LHCN-M2 (cell line): ENCODE results near the gene TMEM114. TPM values are rescaled to one million over a fixed set of nuclear protein-coding genes. Genes with fewer than 3 reads are reported as not detected.

ENCODE experiments used
- DNase-seq: peaks from one replicate; pipeline ENCODE4 v3.0.0-alpha.2; 2012; ENCODE audit warnings: low read depth
- total RNA-seq: library from RNA; depleted of rRNA; stranded (reverse); fragments of >200 nt; gene quantifications from 2 replicates; pipeline ENCODE4 v1.2.3, GENCODE V29; 2014; rRNA removed

TMEM114 gene
- total RNA-seq, 1 experiment from 2014 or later = not detected

DNA sequence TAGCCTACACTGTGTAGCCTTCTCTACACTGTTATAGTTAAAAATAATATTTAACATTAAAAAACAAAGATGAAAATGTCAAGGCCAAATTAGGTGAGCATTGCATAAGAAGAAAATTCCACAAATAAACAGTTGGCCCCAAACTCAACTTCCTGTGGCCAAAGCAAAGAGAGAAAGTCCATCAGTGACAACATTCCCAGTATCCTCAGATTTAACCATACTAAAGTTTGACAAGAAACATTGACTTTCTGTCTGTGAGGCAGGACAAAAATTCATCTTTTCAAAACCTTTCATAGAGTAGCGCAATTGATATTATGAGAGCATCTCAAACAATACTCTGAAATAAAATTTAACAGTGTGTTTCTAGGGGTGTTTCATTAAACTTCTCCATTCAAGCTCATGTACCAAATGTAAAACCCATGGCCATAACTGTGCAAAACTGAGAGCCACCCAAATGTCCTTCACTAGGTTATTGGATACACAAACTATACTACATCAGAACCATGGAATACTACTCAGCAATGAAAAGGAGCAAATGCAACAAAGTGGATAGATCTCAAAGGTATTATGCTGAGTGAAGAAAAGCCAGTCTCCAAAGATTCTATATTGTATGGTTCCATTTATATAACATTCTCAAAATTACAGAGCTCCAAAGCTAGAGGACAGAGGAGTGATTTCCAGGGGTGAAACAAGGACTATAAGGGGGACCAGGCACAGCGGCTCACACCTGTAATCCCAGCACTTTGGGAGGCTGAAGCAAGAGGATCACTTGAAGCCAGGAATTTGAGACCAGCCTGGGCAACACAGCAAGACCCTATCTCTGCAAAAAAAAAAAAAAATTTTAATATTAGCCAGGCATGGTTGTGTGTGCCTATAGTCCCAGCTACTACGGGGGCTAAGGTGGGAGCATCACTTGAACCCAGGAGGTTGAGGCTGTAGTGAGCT lies 38.7 kb downstream of the TMEM114 start:
- DNase-seq = no peak

DNA sequence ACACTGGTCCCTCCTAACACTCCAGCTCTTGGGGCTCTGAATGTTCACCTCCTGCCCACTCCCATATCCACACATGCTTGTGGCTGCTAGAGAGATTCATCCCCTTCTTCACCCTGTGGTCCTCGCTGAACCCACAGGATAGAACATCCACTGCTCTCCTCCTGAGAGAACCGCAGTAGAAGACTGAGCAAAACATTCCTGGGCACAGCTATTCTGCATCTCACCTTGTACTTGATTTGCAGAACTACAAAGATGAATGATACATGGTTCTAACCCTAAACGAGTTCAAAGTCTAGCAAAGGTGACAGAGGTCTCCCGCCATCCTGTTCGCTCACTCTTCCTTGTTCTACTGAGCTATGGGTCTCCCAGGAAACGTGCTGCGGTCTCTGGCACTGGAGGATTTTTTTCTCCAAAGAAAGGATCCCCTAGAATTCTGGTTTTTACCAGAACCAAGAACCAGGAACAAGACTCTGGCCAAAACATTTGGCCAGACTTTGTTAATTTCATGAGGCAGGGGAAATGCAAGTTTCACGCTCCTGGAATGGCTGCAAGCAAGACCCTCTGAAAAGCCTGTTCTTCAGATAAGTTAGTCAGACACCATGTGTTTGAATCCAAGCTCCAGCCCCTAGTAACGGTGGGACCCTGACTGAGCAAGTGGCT lies 39.5 kb downstream of the TMEM114 start:
- no peak for DNase-seq

DNA sequence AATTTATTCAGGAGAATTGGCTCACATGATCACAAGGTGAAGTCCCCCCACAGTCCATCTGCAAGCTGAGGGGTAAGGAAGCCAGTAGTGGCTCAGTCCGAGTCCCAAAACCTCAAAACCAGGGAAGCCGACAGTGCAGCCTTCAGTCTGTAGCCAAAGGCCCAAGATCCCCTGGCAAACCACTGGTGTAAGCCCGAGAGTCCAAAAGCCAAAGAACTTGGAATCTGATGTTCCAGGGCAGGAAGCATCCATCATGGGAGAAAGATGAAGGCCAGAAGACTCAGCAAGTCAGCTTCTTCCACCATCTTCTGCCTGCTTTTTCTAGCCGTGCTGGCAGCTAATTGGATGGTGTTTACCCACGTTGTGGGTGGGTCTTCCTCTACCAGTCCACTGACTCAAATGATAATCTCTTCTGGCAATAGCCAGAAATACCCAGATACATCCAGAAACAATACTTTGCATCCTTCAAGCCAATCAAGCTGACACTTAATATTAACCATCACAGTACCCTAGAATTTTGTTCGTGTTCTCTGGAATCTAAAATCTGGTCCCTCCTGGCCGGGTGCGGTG lies 40.4 kb downstream of the TMEM114 start:
- no peak for DNase-seq

DNA sequence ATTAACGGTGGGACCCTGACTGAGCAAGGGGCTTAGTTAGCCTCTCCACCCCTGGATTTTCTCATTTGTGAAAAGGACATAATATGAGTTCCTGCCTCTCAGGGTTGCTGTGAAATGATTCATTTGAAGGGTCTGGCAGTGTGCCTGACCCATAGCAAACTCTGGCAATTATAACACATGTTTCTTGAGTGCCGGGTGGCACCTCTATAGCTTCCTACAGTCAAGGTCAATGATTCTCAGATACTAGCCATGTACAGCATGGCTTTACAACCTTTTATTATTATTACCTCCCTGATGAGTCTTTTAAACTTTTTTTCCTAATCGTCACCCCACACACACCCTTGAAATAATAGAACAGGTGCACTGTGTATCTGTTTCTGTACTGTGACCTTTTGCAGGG lies 42.1 kb downstream of the TMEM114 start:
- DNase-seq = no peak

DNA sequence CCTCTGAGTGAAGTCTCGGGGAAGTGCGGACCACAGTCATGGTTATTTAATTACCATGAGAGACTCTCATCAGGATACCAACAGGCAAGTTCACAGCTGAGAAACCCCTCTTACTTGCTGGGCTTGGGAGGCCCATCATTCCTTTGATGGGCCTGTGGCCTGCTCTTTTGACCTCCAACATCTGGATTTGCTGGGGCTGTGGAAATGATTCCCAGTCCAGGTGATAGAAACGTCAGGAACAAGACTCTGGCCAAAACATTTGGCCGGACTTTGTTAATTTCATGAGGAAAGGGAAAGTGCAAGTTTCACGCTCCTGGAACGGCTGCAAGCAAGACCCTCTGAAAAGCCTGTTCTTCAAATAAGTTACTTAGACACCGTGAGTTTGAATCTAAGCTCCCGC lies 42.5 kb downstream of the TMEM114 start:
- no peak for DNase-seq

DNA sequence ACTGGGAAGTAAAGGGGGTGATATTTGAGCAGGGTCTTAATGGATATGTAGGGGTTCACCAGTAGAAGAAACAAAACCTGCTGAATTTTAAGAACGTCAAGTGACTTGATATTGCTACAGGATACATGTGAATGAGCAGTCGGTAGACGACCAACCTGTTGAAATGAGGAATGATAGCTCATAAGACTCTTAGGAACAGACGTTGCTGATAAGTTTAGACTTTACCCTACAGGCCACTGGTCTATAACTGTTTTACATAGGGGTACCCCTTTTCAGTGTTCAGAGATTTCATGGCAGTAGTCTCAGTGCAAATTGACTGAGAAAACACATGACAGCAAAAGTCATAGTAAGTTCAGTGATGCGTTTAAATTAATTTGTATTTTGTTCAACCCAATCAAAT lies 45.9 kb downstream of the TMEM114 start:
- no peak for DNase-seq

DNA sequence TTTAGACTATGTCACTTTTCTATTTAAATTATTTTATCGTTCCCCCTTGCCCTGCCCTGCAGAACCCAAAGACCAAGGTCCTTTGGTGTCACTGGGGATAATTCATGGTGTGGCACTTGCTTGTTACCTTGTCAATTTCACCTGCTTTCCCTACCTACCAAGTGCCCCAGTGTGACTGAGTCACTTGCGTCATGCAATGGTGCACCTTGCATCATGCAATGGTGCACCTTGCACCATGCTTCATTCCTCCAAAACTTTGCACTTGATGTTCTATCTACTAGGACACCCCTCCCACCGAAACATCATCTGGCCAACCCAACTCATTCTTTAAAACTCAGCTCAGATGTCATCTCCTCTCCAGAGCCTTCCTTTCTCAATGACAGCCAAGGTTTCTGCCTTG lies 47.1 kb downstream of the TMEM114 start:
- DNase-seq = no peak

DNA sequence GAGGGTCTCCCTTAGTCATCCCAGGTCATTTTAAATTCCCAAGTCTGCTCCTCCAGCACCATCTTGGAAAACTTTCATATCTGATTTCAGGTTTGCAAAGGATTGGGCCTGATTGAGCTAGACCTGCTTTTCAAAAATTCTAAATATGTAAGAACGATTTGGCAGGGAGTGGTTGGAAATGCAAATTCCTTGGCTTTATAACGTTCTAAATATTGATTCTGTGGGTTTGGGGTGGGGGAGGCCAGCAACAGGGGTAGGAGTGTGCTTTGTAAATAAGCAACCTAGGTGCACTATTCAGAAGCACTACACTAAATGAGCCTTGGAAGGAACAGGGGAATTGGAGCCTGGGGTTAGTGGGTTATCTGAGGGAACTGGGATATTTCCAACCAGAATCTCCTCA lies 47.9 kb downstream of the TMEM114 start:
- DNase-seq = no peak

DNA sequence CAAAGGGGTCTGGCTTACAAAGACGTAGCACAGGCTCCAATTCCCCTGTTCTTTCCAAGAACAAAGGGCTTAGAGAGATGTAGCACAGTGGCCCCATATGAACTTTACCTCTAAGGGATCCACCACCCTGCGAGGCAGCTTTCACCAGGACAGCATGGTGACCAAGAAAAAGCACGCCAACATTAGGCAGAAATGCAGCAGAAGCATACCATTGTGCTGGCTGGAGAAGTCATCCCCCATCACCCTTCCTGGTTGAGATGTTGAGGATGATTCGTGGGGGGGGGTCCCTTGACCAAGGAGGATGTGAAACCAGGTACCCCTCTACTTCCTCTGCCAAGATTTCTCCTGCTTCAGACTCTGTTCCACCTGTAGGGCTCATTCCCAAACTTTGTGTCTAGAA lies 48.4 kb downstream of the TMEM114 start:
- DNase-seq = no peak

DNA sequence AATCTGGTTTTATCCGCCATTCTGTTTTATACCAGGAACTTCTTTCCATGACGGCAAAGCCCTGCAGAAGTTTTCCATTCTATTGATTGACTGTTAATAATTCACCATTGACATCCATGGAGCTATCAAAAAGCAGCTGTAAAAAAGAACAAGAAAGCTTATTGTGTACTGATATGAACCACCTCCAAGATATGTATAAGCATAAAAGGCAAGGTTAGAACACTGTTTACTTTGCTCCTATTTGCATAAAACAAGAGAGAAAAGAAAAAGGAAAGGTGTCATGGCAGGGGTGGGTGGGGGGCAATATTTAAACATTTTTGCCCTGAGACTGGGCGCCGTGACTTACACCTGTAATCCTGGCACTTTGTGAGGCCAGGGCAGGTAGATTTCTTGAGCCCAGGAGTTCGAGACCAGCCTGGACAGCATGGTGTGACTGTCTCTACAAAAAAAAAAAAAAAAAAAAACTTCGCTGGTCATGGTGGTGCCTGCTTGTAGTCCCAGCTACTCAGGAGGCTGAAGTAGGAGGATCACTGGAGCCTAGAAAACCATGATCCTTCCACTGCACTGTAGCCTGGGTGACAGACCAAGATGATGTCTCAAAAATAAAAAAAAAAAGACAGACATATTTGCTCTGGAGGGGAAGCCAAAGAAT lies 52.5 kb downstream of the TMEM114 start:
- no peak for DNase-seq

DNA sequence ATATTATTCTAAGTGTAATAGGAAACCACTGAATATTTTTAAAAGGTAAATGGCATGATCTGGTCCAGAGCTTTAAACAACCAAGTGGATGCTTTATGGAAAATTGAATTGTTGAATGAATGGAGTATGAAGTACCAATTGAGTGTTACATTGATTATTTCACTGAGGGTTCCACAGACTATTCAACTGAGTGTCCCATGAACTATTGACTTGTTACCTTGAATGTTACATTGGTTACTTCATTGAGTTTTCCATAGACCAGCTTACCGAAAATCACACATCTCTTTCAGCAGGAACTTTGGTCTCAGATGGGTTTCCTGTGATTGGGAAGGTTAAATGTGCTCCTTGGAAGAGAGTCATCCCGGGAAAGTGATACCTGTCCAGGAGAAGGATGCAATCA lies 56.8 kb downstream of the TMEM114 start:
- no peak for DNase-seq

DNA sequence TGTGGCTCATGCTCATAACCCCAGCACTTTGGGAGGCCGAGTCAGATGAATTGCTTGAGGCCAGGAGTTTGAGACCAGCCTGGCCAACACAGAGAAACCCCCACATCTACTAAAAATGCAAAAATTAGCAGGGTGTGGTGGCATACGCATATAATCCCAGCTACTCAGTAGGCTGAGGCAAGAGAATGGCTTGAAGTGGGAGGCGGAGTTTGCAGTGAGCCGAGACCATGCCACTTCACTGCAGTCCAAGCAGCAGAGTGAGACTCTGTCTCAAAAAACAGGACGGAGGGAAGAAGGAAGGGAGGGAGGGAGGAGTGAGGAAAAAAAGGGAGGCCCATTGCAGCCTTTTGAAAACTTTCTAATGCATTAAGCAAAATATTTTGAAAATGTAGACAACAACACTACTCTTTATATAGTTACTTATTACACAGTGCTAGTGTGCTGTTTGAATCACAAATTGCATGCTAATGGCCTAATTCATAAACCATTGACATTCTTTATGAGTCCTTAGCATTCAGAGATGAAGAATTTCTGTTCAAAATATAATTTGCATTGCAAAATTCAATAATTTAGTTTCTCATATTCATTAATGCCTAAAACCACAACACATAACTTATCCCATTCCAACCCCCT lies 59.4 kb downstream of the TMEM114 start:
- no peak for DNase-seq

DNA sequence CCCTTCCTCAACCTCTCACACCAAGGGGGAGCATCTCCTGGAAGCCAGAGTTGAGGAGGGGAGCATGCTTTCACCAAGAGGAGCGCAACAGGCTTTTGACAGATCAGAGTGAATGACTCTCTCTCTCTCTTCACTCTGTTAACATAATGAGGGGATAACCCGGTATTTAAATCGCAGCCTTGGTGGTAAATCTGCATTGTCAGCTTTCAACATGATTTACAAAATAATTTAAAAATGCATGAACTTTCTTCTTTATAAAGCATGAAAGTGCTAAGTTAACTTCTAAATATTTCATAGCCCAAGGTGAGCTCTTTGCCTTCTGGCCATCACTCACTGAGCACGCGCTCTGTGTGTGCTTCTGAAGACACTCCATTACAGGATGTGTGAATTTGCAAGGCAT lies 61.8 kb downstream of the TMEM114 start:
- no peak for DNase-seq

DNA sequence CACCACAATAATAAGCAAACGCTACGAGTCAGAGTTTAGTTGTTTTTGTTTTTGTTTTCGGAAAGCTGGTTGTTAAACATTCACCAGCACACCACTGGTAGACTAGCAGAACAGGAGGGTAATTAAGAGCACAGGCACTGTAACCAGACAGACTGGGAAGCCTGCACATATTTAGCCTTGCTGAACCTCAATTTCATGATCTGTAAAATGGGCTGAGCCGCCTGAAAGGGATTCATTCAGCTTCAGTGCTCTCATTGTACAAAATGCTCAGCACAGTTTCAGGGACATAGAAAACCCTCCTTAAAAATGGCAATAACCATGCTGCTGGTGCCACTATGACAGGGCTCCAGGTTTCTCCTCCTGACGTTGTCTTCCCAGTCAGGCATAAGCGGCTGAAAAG lies 66.4 kb downstream of the TMEM114 start:
- no peak for DNase-seq

DNA sequence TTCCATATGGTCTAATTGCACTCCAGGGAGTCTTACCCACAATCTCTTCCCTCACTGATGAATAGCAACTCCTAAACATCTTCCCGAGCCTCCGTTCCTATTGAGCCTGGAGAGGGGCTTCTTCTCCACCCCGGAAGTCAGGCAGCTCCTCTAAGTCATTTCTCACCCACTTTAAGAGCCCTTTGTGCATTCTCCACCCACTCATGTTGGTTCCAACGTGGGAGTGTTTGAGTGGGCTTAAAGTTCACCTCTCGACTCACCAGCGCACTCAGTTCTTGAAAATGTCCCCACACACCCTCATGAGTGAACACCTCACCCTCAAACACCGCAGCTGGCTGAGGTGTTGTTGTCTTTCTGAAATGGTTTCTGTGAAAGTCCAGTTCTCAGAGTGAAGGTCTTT lies 67.6 kb downstream of the TMEM114 start:
- DNase-seq = no peak

DNA sequence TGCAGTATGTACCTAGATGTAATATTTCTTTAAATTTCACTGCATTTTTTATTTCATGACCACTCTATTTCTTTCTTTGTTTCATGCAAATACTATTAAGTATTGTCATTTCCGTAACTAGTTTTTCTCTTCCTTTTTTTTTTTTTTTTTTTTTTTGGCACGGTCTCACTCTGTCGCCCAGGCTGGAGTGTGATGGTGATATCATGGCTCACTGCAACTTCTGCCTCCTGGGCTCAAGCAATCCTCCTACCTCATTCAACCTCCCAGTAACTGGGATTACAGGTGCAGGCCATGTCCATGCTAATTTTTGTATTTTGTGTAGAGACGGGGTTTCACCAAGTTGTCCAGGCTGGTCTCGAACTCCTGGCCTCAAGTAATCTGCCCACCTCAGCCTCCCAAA lies 70.7 kb downstream of the TMEM114 start:
- DNase-seq = no peak

Other genes with a start within 250 kb of the TMEM114 start
- gene METTL22, start 31.2 kb upstream of the TMEM114 start, total RNA-seq = 10.1 and 17.1 TPM in 2 replicates
- gene ABAT, start 84.1 kb upstream of the TMEM114 start, total RNA-seq = 0.29 and 0.32 TPM in 2 replicates
- gene TMEM186, start 207.1 kb upstream of the TMEM114 start, total RNA-seq = 2.6 and 4.4 TPM in 2 replicates
- 29.9 and 30.3 TPM in 2 replicates for gene PMM2, start 207.3 kb upstream of the TMEM114 start, total RNA-seq